ENCODE data around the gene CSMD2.

Gene CSMD2

GRCh38 chr1:34156739-34157138 lies 8.3 kb downstream of the CSMD2 start:
- DNase-seq (ENCODE audit: low read depth in 2 of 2), result no peak

GRCh38 chr1:34155860-34156259 lies 9.2 kb downstream of the CSMD2 start:
- no peak for DNase-seq (ENCODE audit: low read depth in 2 of 2)

- no peak for DNase-seq (ENCODE audit: low read depth in 2 of 2)
Observed at GRCh38 chr1:34153246-34153645, 11.8 kb downstream of the CSMD2 start.

GRCh38 chr1:34149501-34149900 lies 15.5 kb downstream of the CSMD2 start:
- no peak for DNase-seq (ENCODE audit: low read depth in 2 of 2)

- no peak for DNase-seq (ENCODE audit: low read depth in 2 of 2)
Observed at GRCh38 chr1:34147301-34147700, 17.7 kb downstream of the CSMD2 start.

GRCh38 chr1:34144766-34145165 lies 20.3 kb downstream of the CSMD2 start:
- no peak for DNase-seq (ENCODE audit: low read depth in 2 of 2)

GRCh38 chr1:34143975-34144374 lies 21.1 kb downstream of the CSMD2 start:
- DNase-seq (ENCODE audit: low read depth in 2 of 2), result no peak

GRCh38 chr1:34140011-34140676 lies 24.9 kb downstream of the CSMD2 start:
- no peak for DNase-seq (ENCODE audit: low read depth in 2 of 2)

GRCh38 chr1:34137411-34137810 lies 27.6 kb downstream of the CSMD2 start:
- DNase-seq (ENCODE audit: low read depth in 2 of 2), result no peak

- no peak for DNase-seq (ENCODE audit: low read depth in 2 of 2)
Observed at GRCh38 chr1:34132161-34132420, 32.9 kb downstream of the CSMD2 start.

GRCh38 chr1:34131396-34132160 lies 33.5 kb downstream of the CSMD2 start:
- no peak for DNase-seq (ENCODE audit: low read depth in 2 of 2)

GRCh38 chr1:34130306-34130705 lies 34.7 kb downstream of the CSMD2 start:
- DNase-seq (ENCODE audit: low read depth in 2 of 2), result no peak

- no peak for DNase-seq (ENCODE audit: low read depth in 2 of 2)
Observed at GRCh38 chr1:34129630-34130029, 35.4 kb downstream of the CSMD2 start.

- DNase-seq (ENCODE audit: low read depth in 2 of 2), result no peak
Observed at GRCh38 chr1:34128186-34128889, 36.7 kb downstream of the CSMD2 start.

- DNase-seq (ENCODE audit: low read depth in 2 of 2), result no peak
Observed at GRCh38 chr1:34127006-34128000, 37.7 kb downstream of the CSMD2 start.

GRCh38 chr1:34126486-34126885 lies 38.5 kb downstream of the CSMD2 start:
- no peak for DNase-seq (ENCODE audit: low read depth in 2 of 2)

GRCh38 chr1:34125721-34126380 lies 39.2 kb downstream of the CSMD2 start:
- no peak for DNase-seq (ENCODE audit: low read depth in 2 of 2)

- DNase-seq (ENCODE audit: low read depth in 2 of 2), result no peak
Observed at GRCh38 chr1:34122080-34122932, 42.7 kb downstream of the CSMD2 start.

- no peak for DNase-seq (ENCODE audit: low read depth in 2 of 2)
Observed at GRCh38 chr1:34115233-34115632, 49.8 kb downstream of the CSMD2 start.

GRCh38 chr1:34113887-34114286 lies 51.1 kb downstream of the CSMD2 start:
- no peak for DNase-seq (ENCODE audit: low read depth in 2 of 2)

Data from stimulated activated CD8-positive, alpha-beta memory T cell treated with anti-CD3 and anti-CD28 coated beads, Interleukin-2, amount 100 ng/mL, for 1 hour (primary cell).